ENCODE data around the gene CREB5.

- TF ChIP-seq CTCF (IDR thresholded peaks at IDR 0.05) (no peak), MAX (CRISPR knock-in tag; IDR thresholded peaks at IDR 0.05) (no peak), MLX (CRISPR knock-in tag; IDR thresholded peaks at IDR 0.05) (no peak), SP1 (CRISPR knock-in tag; conservative IDR thresholded peaks at IDR 0.05) (no peak), HMGA2 (CRISPR knock-in tag; IDR thresholded peaks at IDR 0.05) (no peak), TP53 (CRISPR knock-in tag; IDR thresholded peaks at IDR 0.05) (no peak), FOXJ3 (CRISPR knock-in tag; IDR thresholded peaks at IDR 0.05; ENCODE audit: borderline replicate concordance) (no peak), NFE2L1 (CRISPR knock-in tag; IDR thresholded peaks at IDR 0.05) (no peak), CREM (CRISPR knock-in tag; IDR thresholded peaks at IDR 0.05) (no peak), PRDM15 (CRISPR knock-in tag; IDR thresholded peaks at IDR 0.05) (no peak)
Measured at GRCh38 chr7:28618383-28618782, 206.1 kb downstream of the CREB5 start.
